ENCODE data around the gene ADAM12.

Gene ADAM12

DNA sequence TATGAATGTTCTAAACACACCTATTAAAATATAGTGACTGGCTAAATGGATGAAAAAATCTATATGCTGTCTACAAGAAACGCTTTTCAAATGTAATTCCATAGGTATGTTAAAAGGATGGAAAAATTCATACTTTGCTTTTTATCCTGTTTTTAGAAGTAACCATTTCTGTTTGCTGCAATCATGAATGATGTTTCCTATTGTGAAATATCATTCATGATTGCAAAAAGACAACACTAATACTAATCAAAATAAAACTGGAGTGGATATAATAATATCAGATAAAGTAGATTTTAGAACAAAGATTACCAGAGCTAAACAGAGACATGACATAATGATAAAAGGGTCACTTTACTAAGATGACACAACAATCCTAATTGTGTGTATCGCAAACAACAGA lies 353.7 kb downstream of the ADAM12 start:
- TF ChIP-seq, protein P1, sequence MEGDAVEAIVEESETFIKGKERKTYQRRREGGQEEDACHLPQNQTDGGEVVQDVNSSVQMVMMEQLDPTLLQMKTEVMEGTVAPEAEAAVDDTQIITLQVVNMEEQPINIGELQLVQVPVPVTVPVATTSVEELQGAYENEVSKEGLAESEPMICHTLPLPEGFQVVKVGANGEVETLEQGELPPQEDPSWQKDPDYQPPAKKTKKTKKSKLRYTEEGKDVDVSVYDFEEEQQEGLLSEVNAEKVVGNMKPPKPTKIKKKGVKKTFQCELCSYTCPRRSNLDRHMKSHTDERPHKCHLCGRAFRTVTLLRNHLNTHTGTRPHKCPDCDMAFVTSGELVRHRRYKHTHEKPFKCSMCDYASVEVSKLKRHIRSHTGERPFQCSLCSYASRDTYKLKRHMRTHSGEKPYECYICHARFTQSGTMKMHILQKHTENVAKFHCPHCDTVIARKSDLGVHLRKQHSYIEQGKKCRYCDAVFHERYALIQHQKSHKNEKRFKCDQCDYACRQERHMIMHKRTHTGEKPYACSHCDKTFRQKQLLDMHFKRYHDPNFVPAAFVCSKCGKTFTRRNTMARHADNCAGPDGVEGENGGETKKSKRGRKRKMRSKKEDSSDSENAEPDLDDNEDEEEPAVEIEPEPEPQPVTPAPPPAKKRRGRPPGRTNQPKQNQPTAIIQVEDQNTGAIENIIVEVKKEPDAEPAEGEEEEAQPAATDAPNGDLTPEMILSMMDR (IDR thresholded peaks at IDR 0.05; ENCODE audit: low read depth, low read length), result no peak
- TF ChIP-seq EZH2phosphoT487 (IDR thresholded peaks at IDR 0.05; ENCODE audit: low read depth), result no peak
- Histone ChIP-seq H3K79me2 (ENCODE audit: low read length) (no peaks in the 10 kb centered on the region), H3K4me1 (ENCODE audit: low read length) (peaks cover 48% of the 10 kb centered on the region), H3K4me2 (ENCODE audit: low read length) (no peak overlapping the region), H2AFZ (ENCODE audit: low read depth, low read length) (no peak overlapping the region), H4K20me1 (ENCODE audit: insufficient read depth, low read length) (no peaks in the 10 kb centered on the region), H3K4me3 (ENCODE audit: low read length) (no peak overlapping the region), H3K36me3 (replicated peaks; ENCODE audit: low read depth, low read length) (peaks cover 41% of the 10 kb centered on the region), H3K9ac (ENCODE audit: low read length) (no peak overlapping the region), H3K9me3 (ENCODE audit: insufficient read depth, low read length) (peaks cover 14% of the 10 kb centered on the region), H3K27ac (ENCODE audit: low read length) (peak overlapping the region; percentile 100), H3K27me3 (ENCODE audit: low read depth, low read length) (no peaks in the 10 kb centered on the region)

DNA sequence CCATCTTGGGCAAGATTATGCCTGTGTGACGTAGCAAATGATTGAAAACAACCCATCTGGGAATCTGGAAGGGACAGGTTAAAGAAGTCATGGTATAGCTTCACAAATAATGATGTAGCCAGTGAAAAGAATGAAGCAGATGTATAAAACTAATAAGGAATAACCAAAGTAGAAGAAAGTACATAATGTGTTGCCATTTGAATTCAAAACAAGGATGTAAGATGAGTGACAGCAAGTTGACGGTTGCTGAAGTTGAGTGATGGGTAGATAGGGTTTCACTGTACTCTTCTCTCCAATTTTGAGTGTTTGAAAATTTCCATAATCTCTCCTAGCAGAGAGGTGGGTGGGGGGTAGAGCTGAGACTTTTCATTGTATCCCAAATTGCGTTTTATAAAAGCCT lies 358.3 kb downstream of the ADAM12 start:
- Histone ChIP-seq H3K27me3 (ENCODE audit: low read depth, low read length) (no peaks in the 10 kb centered on the region), H3K9me3 (ENCODE audit: insufficient read depth, low read length) (peaks cover 14% of the 10 kb centered on the region), H3K27ac (ENCODE audit: low read length) (no peak overlapping the region), H3K4me2 (ENCODE audit: low read length) (no peak overlapping the region), H3K4me1 (ENCODE audit: low read length) (peaks cover 3% of the 10 kb centered on the region; the same call in 1 of the 2 replicates), H3K36me3 (replicated peaks; ENCODE audit: low read depth, low read length) (peaks cover 37% of the 10 kb centered on the region), H3K9ac (ENCODE audit: low read length) (no peak overlapping the region), H3K79me2 (ENCODE audit: low read length) (no peaks in the 10 kb centered on the region), H2AFZ (ENCODE audit: low read depth, low read length) (no peak overlapping the region), H4K20me1 (ENCODE audit: insufficient read depth, low read length) (no peaks in the 10 kb centered on the region), H3K4me3 (ENCODE audit: low read length) (no peak overlapping the region)
- no peak for TF ChIP-seq EZH2phosphoT487 (IDR thresholded peaks at IDR 0.05; ENCODE audit: low read depth)
- TF ChIP-seq, protein P1 (IDR thresholded peaks at IDR 0.05; ENCODE audit: low read depth, low read length), result no peak

DNA sequence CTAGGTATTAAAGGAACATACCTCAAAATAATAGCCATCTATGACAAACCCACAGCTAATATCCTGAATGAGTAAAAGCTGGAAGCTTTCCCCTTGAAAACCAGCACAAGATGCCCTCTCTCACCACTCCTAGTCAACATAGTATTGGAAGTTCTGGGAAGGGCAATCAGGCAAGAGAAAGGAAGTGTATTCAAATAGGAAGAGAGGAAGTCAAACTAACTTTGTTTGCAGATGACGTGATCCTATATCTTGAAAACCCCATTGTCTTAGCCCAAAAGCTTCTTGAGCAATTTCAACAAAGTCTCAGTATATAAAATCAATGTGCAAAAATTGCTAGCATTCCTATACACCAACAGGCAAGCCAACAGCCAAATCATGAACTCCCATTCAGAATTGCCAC lies 360.6 kb downstream of the ADAM12 start:
- no peak overlapping the region for H3K4me3 ChIP-seq (ENCODE audit: low read length)
- H3K9ac ChIP-seq (ENCODE audit: low read length), result no peak overlapping the region
- no peak overlapping the region for H3K4me2 ChIP-seq (ENCODE audit: low read length)
- H2AFZ ChIP-seq (ENCODE audit: low read depth, low read length), result no peak overlapping the region
- no peaks in the 10 kb centered on the region for H3K27me3 ChIP-seq (ENCODE audit: low read depth, low read length)
- no peak overlapping the region for H3K27ac ChIP-seq (ENCODE audit: low read length)
- H3K9me3 ChIP-seq (ENCODE audit: insufficient read depth, low read length), result no peaks in the 10 kb centered on the region
- H3K36me3 ChIP-seq (replicated peaks; ENCODE audit: low read depth, low read length), result peaks cover 16% of the 10 kb centered on the region
- no peaks in the 10 kb centered on the region for H3K79me2 ChIP-seq (ENCODE audit: low read length)
- no peaks in the 10 kb centered on the region for H3K4me1 ChIP-seq (ENCODE audit: low read length)
- H4K20me1 ChIP-seq (ENCODE audit: insufficient read depth, low read length), result no peaks in the 10 kb centered on the region
- TF ChIP-seq, protein P1 (IDR thresholded peaks at IDR 0.05; ENCODE audit: low read depth, low read length), result no peak

DNA sequence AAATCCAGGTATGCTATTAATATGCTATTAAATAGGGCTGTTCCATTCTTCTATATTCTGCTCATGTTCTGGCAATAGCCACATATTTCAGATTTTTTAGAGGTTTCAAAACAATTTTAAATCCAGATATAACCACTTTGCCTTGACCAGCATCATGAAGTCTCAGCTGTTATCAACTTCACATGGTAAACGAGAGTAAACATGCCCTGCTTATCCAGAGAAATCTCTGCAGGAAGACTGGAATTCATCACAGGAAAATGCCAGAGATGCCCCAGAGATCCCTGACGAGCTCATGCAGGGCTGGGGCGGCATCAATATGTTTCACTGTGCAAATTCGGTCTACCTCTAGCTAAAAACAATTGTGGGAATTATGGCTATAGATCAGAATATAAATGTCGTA lies 365.4 kb downstream of the ADAM12 start:
- H3K27me3 ChIP-seq (ENCODE audit: low read depth, low read length), result no peaks in the 10 kb centered on the region
- no peaks in the 10 kb centered on the region for H3K4me1 ChIP-seq (ENCODE audit: low read length)
- no peak overlapping the region for H2AFZ ChIP-seq (ENCODE audit: low read depth, low read length)

More for the DNA sequence above, 365.4 kb downstream of the ADAM12 start:
- Histone ChIP-seq H4K20me1 (ENCODE audit: insufficient read depth, low read length) (no peaks in the 10 kb centered on the region), H3K4me2 (ENCODE audit: low read length) (no peak overlapping the region), H3K9me3 (ENCODE audit: insufficient read depth, low read length) (no peaks in the 10 kb centered on the region), H3K9ac (ENCODE audit: low read length) (no peak overlapping the region), H3K4me3 (ENCODE audit: low read length) (no peak overlapping the region), H3K27ac (ENCODE audit: low read length) (no peak overlapping the region), H3K79me2 (ENCODE audit: low read length) (no peaks in the 10 kb centered on the region), H3K36me3 (replicated peaks; ENCODE audit: low read depth, low read length) (no peaks in the 10 kb centered on the region)
- TF ChIP-seq, protein P1 (IDR thresholded peaks at IDR 0.05; ENCODE audit: low read depth, low read length), result no peak
- TF ChIP-seq EZH2phosphoT487 (IDR thresholded peaks at IDR 0.05; ENCODE audit: low read depth), result no peak

All from OCI-LY3 (cell line).